SK-N-SH (cell line): ENCODE results near the gene S100A8. TPM values are rescaled to one million over a fixed set of nuclear protein-coding genes. Genes with fewer than 3 reads are reported as not detected.

ENCODE experiments used
- CTCF ChIA-PET: fragments of 300-600, 350-600 bp; formaldehyde crosslinking; extraction: SDS; loops from one replicate; lab custom pipeline; 2021; lab: Yijun Ruan, JAX
- POLR2A ChIA-PET: fragments of 350-600 bp; sonication (Branson Sonifier 250); formaldehyde crosslinking; extraction: SDS; loops from one replicate; lab custom pipeline; 2020; ENCODE audit warnings: antibody characterized with exemption, inconsistent platforms; lab: Yijun Ruan, JAX
- DNase-seq: peaks from one replicate; pipeline ENCODE4 v3.0.0; 2012
- H2AFZ ChIP-seq: fragments of 200-600 bp; sonication (generic); 2 replicates; pipeline ENCODE4 v1.8.1; 2016; ENCODE audit warnings: antibody characterized with exemption, mild to moderate bottlenecking, low read depth
- H3F3A ChIP-seq: fragments of 200-600 bp; sonication (generic); replicated peaks from 2 replicates; pipeline ENCODE3; 2016; ENCODE audit warnings: antibody characterized with exemption, mild to moderate bottlenecking; ENCODE audit not compliant: insufficient read depth
- H3K27ac ChIP-seq, 2 experiments: fragments of 200-500 bp in 1 of 2; fragments of 200-600 bp in 1 of 2; sonication (Bioruptor generic) in 1 of 2; sonication (generic), shearing (Covaris generic) in 1 of 2; 2 replicates each; pipeline versions ENCODE4 v1.5.1 to v1.6.1; 2014 to 2016; ENCODE audit warnings: low read depth in 2 of 2, inconsistent platforms in 1 of 2, low read length in 1 of 2, mild to moderate bottlenecking in 1 of 2, mixed read lengths in 1 of 2
- H3K27me3 ChIP-seq: fragments of 200-600 bp; sonication (generic), shearing (Covaris generic); 2 replicates; pipeline ENCODE4 v1.6.1; 2016; ENCODE audit warnings: mixed run types; ENCODE audit not compliant: insufficient read depth
- H3K36me3 ChIP-seq, 2 experiments: fragments of 200-500 bp in 1 of 2; fragments of 200-600 bp in 1 of 2; sonication (Bioruptor generic) in 1 of 2; sonication (generic) in 1 of 2; replicated peaks in 1 of 2; 2 replicates each; pipeline versions ENCODE3 to v1.5.1; 2014 to 2016; ENCODE audit warnings: low read length in 1 of 2, mild to moderate bottlenecking in 1 of 2; ENCODE audit not compliant: insufficient read depth in 2 of 2, control insufficient read depth in 1 of 2
- H3K4me1 ChIP-seq, 2 experiments: fragments of 200-500 bp in 1 of 2; fragments of 200-600 bp in 1 of 2; sonication (Bioruptor generic) in 1 of 2; sonication (generic), shearing (Covaris generic) in 1 of 2; 2 replicates each; pipeline versions ENCODE4 v1.5.1 to v1.6.1; 2014 to 2016; ENCODE audit warnings: low read depth in 1 of 2, low read length in 1 of 2, mixed run types in 1 of 2; ENCODE audit not compliant: insufficient read depth in 2 of 2, control insufficient read depth in 1 of 2
- H3K4me2 ChIP-seq: fragments of 200-600 bp; sonication (generic), shearing (Covaris generic); 2 replicates; pipeline ENCODE4 v1.6.1; 2017; ENCODE audit warnings: mixed run types
- H3K4me3 ChIP-seq, 2 experiments: fragments of 200-500 bp in 1 of 2; fragments of 200-600 bp in 1 of 2; sonication (Bioruptor generic) in 1 of 2; sonication (generic), shearing (Covaris generic) in 1 of 2; 2 replicates each; pipeline versions ENCODE4 v1.5.1 to v1.8.1; 2014 to 2016; ENCODE audit warnings: low read depth in 2 of 2, inconsistent platforms in 1 of 2, low read length in 1 of 2, mild to moderate bottlenecking in 1 of 2, mixed read lengths in 1 of 2, moderate library complexity in 1 of 2
- H3K79me2 ChIP-seq: fragments of 200-600 bp; sonication (generic); 2 replicates; pipeline ENCODE4 v1.8.1; 2017; ENCODE audit warnings: mild to moderate bottlenecking; ENCODE audit not compliant: insufficient read depth
- H3K9ac ChIP-seq: fragments of 200-600 bp; sonication (generic); 2 replicates; pipeline ENCODE4 v1.6.1; 2017; ENCODE audit warnings: mixed run types
- H3K9me2 ChIP-seq: fragments of 200-600 bp; sonication (generic); 2 replicates; pipeline ENCODE4 v1.6.1; 2017; ENCODE audit warnings: mixed run types
- H3K9me3 ChIP-seq: fragments of 200-600 bp; sonication (generic); 2 replicates; pipeline ENCODE4 v1.6.1; 2017; ENCODE audit warnings: mixed run types, mild to moderate bottlenecking, moderate library complexity
- H4K20me1 ChIP-seq: fragments of 200-600 bp; sonication (generic); 2 replicates; pipeline ENCODE4 v1.6.1; 2017; ENCODE audit warnings: mild to moderate bottlenecking, mixed run types; ENCODE audit not compliant: insufficient read depth
- CHD2 ChIP-seq: fragments of 150-350 bp; IDR thresholded peaks from 2 replicates; pipeline ENCODE4 v1.6.1; 2018; ENCODE audit warnings: low read length; ENCODE audit not compliant: partially characterized antibody
- EP300 ChIP-seq, 2 experiments: IDR thresholded peaks; 2 replicates each; pipeline versions ENCODE4 v1.4.0 to v1.6.1; 2012; ENCODE audit warnings: borderline replicate concordance in 1 of 2, low read depth in 1 of 2, low read length in 1 of 2
- FOXJ3 ChIP-seq: sonication (generic); formaldehyde crosslinking; IDR thresholded peaks from 2 replicates; pipeline ENCODE4 v1.5.1; 2020; ENCODE audit warnings: mild to moderate bottlenecking, missing genetic modification reagents
- NRF1 ChIP-seq: IDR thresholded peaks from 2 replicates; pipeline ENCODE4 v1.6.1; 2012; ENCODE audit warnings: low read depth, mild to moderate bottlenecking, low read length
- POLR2AphosphoS5 ChIP-seq: IDR thresholded peaks from 2 replicates; pipeline ENCODE4 v1.6.1; 2012; ENCODE audit warnings: low read depth, low read length
- RCOR1 ChIP-seq: fragments of 150-350 bp; IDR thresholded peaks from 2 replicates; pipeline ENCODE4 v1.6.1; 2017; ENCODE audit warnings: antibody characterized with exemption, low read length
- REST ChIP-seq: IDR thresholded peaks from 2 replicates; pipeline ENCODE4 v1.6.1; 2012; ENCODE audit warnings: mild to moderate bottlenecking, low read depth, low read length, moderate library complexity
- SMC3 ChIP-seq: IDR thresholded peaks from 2 replicates; pipeline ENCODE4 v1.6.1; 2012; ENCODE audit warnings: low read depth, low read length, improper control_type of control experiment
- WGBS: methylation state at CpG from one replicate; pipeline ENCODE4 v1.1.6; 2017; ENCODE audit warnings: low lambda C conversion rate; 5-methylcytosine and 5-hydroxymethylcytosine counted together
- polyA plus RNA-seq, 3 experiments: library from polyadenylated mRNA; depleted of rRNA; stranded (reverse); fragments of >200 nt; gene quantifications; 2 replicates each; pipeline ENCODE4 v1.2.3, GENCODE V29; 2012
- TF ChIP-seq, protein P1 (sequence below): IDR thresholded peaks from 2 replicates; pipeline ENCODE4 v1.4.0; 2012; ENCODE audit warnings: low read depth
- TF ChIP-seq, protein P2 (sequence below): IDR thresholded peaks from 2 replicates; pipeline ENCODE4 v1.4.0; 2012; ENCODE audit warnings: low read depth, borderline replicate concordance
- TF ChIP-seq, protein P3 (sequence below): fragments of 200-600 bp; sonication (generic); IDR thresholded peaks from 2 replicates; pipeline ENCODE4 v1.6.1; 2017; ENCODE audit warnings: antibody characterized with exemption, mild to moderate bottlenecking, moderate library complexity
- TF ChIP-seq, protein P4 (sequence below): IDR thresholded peaks from 2 replicates; pipeline ENCODE4 v1.4.0; 2012; ENCODE audit warnings: low read depth, borderline replicate concordance

Gene S100A8
- polyA plus RNA-seq, 1 of the 3 experiments (the other 2 are of a cell fraction), result not detected

- Histone ChIP-seq H3K27ac (no peak overlapping the region), H4K20me1 (no peaks in the 10 kb centered on the region), H3K4me3 (no peak overlapping the region), H3K36me3 (no peaks in the 10 kb centered on the region), H3K9me3 (no peaks in the 10 kb centered on the region), H3K4me2 (no peak overlapping the region), H3F3A (no peaks in the 10 kb centered on the region), H3K9me2 (no peaks in the 10 kb centered on the region), H3K9ac (no peak overlapping the region), H3K79me2 (no peaks in the 10 kb centered on the region), H3K4me1 (no peaks in the 10 kb centered on the region), H3K27me3 (no peaks in the 10 kb centered on the region; the same call in 1 of the 2 replicates), H2AFZ (no peak overlapping the region)
- POLR2A ChIA-PET, result no interaction called here
- CTCF ChIA-PET, result interaction anchor here (1.9 kb wide), 1 partner anchor 68 kb away, joined by 5 read pairs; no protein-coding TSS in a partner anchor
- TF ChIP-seq POLR2AphosphoS5, result no peak
- TF ChIP-seq NRF1, result no peak
- TF ChIP-seq, protein P1, sequence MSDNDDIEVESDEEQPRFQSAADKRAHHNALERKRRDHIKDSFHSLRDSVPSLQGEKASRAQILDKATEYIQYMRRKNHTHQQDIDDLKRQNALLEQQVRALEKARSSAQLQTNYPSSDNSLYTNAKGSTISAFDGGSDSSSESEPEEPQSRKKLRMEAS, result no peak
- TF ChIP-seq, protein P2, sequence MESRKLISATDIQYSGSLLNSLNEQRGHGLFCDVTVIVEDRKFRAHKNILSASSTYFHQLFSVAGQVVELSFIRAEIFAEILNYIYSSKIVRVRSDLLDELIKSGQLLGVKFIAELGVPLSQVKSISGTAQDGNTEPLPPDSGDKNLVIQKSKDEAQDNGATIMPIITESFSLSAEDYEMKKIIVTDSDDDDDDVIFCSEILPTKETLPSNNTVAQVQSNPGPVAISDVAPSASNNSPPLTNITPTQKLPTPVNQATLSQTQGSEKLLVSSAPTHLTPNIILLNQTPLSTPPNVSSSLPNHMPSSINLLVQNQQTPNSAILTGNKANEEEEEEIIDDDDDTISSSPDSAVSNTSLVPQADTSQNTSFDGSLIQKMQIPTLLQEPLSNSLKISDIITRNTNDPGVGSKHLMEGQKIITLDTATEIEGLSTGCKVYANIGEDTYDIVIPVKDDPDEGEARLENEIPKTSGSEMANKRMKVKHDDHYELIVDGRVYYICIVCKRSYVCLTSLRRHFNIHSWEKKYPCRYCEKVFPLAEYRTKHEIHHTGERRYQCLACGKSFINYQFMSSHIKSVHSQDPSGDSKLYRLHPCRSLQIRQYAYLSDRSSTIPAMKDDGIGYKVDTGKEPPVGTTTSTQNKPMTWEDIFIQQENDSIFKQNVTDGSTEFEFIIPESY, result no peak
- TF ChIP-seq FOXJ3 (CRISPR knock-in tag), result no peak
- no peak for TF ChIP-seq RCOR1
- TF ChIP-seq, protein P3, sequence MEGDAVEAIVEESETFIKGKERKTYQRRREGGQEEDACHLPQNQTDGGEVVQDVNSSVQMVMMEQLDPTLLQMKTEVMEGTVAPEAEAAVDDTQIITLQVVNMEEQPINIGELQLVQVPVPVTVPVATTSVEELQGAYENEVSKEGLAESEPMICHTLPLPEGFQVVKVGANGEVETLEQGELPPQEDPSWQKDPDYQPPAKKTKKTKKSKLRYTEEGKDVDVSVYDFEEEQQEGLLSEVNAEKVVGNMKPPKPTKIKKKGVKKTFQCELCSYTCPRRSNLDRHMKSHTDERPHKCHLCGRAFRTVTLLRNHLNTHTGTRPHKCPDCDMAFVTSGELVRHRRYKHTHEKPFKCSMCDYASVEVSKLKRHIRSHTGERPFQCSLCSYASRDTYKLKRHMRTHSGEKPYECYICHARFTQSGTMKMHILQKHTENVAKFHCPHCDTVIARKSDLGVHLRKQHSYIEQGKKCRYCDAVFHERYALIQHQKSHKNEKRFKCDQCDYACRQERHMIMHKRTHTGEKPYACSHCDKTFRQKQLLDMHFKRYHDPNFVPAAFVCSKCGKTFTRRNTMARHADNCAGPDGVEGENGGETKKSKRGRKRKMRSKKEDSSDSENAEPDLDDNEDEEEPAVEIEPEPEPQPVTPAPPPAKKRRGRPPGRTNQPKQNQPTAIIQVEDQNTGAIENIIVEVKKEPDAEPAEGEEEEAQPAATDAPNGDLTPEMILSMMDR, result no peak
- TF ChIP-seq, protein P4, sequence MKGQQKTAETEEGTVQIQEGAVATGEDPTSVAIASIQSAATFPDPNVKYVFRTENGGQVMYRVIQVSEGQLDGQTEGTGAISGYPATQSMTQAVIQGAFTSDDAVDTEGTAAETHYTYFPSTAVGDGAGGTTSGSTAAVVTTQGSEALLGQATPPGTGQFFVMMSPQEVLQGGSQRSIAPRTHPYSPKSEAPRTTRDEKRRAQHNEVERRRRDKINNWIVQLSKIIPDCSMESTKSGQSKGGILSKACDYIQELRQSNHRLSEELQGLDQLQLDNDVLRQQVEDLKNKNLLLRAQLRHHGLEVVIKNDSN, result no peak
- TF ChIP-seq EP300 (IDR thresholded peaks at IDR 0.05; ENCODE audit: borderline replicate concordance in 1 of 2, low read depth in 1 of 2, low read length in 1 of 2), result no peak
- no peak for TF ChIP-seq CHD2
- TF ChIP-seq SMC3, result no peak
- no peak for DNase-seq
- WGBS, result 6% methylated on average over 1 of the region's 1 CpG
Measured at GRCh38 chr1:153426809-153427208, 35.9 kb upstream of the S100A8 start.

- H3F3A ChIP-seq, result no peaks in the 10 kb centered on the region
- POLR2A ChIA-PET, result no interaction called here
Measured at GRCh38 chr1:153422450-153423068, 31.7 kb upstream of the S100A8 start.

More at GRCh38 chr1:153422450-153423068, 31.7 kb upstream of the S100A8 start:
- Histone ChIP-seq H3K9ac (no peak overlapping the region), H3K79me2 (no peaks in the 10 kb centered on the region), H3K36me3 (no peaks in the 10 kb centered on the region), H3K4me2 (no peak overlapping the region), H3K4me1 (no peaks in the 10 kb centered on the region), H3K27me3 (no peaks in the 10 kb centered on the region; the same call in 1 of the 2 replicates), H3K27ac (no peak overlapping the region), H3K9me3 (no peaks in the 10 kb centered on the region), H2AFZ (no peak overlapping the region)
- no peak for DNase-seq
- 0% methylated on average over 6 of the region's 6 CpGs for WGBS
- TF ChIP-seq REST (peak; percentile 100), CHD2 (no peak)
- TF ChIP-seq, all 33 proteins: peak for 1
- Histone ChIP-seq H3K9me2 (no peaks in the 10 kb centered on the region), H4K20me1 (no peaks in the 10 kb centered on the region), H3K4me3 (no peak overlapping the region)
- CTCF ChIA-PET, result no interaction called here
